NOMO-1 treated with DMSO at 0.1 percent for 48 hours (cell line): ENCODE results near the gene RALGPS2.

ENCODE experiments used
- DNase-seq: peaks from one replicate; lab custom pipeline; 2025; ENCODE audit not compliant: unreplicated experiment; lab: John Stamatoyannopoulos, UW

Gene RALGPS2

DNA sequence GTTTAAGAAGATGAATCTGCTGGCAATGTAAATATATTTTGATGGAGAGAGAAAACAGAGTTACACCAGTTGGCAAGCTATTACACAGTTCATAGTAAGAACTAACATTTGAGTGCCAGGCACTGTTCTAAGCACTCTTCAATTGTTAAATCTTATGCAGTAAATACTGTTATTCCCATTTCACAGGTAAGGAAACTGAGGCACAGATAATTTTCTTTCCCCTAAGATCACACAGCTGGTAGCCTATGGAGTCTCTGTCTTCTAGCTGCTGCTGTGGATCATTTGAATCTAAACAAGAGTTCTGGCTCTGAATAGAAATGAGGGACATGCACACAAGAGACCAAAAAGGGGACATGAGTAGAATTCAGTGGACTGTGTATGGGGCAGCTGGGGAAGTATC is 137.8 kb downstream of the RALGPS2 start:
- DNase-seq = no peak

DNA sequence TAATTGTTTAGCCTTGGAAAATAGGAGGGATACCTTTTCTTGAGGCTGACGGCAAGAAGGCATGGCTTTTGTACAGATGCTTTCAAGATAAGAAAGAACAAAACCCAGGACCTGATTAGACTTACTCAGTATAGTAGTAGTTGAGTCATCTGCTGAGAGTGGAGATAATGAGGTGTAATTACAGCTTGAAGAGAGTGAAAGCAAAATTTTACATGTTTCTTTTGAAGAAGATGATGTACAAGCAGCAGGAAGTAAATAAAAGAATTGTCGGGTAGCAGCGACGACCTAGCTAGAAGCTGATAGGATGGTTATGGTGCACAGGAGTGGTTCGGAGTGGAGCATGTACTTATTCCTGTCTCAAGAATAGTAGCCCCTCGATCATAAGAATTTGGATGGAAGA is 139.3 kb downstream of the RALGPS2 start:
- DNase-seq = peak; percentile 10

DNA sequence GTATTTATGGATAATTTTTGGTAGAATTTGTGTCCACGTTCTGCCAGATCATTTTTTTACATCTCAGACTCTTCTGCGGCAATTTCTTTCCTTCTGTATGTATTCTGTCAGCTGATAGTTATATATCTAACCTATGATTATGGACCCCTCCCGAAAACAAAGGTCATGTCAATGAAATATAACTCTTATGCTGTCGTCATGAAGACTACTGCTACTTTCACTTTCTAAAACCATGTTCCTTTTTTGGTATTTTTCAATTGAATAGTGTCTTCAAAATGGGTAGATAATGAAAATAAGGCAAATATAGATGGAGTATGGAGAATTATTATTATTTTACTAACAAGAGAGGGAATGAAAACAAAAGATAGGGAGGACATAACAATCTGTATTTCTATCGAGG is 142.6 kb downstream of the RALGPS2 start:
- peak; percentile 26 for DNase-seq

DNA sequence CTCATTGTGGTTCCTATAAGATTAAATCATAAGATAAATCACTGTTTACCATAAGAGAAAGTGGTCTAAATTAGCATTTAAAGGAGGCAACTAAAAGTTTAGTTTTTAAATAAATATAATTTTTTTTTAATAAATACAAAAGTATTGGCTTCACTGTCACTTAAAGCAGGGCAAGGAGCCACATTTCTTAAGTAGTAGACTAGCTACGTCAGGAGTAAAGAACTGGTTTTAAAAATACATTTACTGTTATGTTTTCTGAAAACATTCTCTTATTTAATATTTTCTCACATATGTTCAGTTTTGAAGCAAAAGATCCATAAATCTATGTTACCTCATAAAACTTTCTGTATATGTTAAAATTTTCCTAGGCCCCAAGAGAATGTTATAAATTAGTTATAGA is 143.7 kb downstream of the RALGPS2 start:
- no peak for DNase-seq

DNA sequence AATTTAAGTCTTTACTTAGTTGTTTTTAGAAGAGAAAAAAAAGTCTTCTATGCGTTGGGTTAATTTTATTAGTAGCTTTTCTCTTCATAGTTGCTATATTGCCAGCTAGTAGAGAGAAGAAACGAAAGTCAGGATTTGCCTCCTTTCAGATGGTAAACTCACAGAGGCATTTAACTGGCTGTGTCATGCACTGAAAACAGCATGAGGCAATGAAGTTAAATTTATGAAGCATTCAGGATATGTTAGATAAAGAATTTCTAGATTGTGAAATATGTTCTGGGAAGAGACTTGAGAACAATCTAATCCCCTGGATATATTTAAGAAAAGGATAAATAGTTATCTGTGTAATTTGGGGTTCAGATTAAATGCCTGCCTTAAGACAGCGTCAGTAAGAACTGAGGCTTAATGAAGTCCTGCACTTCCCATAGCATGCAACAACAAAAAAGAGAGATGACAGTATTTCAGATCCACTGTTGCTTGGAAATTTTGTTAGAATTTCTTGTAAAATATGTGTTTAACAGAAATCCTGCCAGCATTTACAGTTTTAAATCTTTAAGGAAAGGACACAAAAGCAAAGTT is 144.2 kb downstream of the RALGPS2 start:
- DNase-seq = no peak

DNA sequence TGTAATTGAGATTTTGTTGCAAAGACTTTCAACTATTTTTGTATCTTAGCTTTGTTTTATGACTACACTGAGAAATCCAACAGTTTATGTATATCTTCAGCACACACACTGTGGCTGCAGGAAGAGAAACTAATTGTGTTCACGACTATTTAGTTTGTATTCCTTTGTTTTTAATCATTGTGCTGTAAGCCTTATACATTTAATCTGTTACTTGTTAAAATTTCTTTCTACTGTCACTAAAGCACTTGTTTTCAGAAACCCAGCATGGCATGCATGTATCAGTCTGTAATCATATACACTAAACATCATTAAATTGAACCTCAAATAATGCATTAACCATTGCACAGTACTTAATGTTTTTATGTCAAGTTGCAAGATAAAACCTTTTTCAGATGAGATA is 145.2 kb downstream of the RALGPS2 start:
- no peak for DNase-seq

DNA sequence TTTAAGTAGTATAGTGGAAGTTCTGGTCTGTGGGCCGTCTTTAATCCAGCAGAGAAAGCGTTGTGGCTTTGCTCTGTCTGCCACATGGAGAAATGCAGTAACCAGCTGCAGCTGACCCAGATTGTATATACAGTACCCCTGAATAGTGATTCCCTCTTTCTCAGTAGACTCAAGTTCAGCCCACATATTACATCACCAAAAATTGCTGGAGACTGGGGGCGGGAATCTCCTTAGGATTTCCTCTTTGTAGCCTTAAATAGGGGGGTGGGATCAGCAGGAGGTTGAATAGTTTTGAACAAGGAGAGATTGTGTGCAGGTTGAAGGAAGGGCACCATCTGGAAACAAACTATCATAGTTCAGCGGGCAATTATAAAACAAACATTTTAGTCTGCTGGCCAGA is 145.9 kb downstream of the RALGPS2 start, which contains the start of gene ANGPTL1:
Gene ANGPTL1, minus strand, starts transcription at position 134 of the 400 bp plus-strand sequence. CDS start 5,301 bp downstream, outside the sequence.
- no peak for DNase-seq

DNA sequence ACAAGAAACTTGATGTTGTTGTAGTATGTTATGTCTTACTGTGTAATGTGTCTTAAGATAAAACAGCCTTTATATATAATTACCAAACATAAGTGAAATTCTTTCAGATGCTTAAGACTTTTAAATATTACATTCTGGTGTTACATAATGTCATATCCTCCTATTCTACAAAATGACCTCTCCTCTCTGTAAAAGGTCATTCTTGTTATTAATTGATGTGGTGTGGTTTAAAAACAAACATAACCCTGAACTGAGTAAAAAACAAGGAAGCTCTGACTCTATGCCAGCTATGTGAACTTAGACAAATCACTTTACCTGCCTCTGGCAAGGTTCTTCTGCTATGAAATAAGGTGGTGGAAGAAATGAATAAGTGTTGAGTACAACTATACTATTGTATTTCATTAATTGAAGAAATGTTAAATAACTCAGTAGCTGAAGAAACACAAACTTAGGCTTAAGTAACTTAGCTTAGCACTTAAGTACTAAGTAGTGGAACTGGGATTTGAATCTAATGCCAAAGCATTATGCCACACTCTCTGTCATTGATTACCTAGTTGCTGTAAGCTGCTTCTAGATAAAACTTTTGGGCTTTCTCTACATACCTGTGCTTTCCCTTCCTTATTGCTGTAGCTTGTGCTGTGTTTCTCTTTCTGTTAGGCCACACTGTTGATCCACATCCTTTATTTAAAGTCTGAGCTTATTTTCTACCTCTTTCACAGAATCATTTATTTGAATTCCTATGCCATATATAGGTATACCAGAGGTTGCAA is 146.7 kb downstream of the RALGPS2 start:
- DNase-seq = no peak

DNA sequence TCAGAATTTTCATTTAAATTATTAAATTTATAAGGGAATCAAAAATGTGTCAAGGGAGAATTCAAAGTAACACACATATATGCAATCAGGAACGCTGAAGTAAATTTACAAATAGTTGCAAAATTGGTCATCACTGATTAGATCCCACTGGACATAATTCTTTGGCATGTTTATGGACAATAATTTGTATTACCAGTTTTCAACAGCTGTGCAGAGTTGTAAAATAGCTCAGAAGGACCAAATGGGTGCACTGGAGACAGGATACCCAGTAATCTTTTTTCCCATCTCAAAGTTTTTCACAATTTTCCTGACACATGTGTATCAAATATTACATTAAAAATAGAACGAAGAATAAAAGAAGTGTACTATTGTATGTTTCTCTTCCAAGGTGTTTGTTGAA is 149.9 kb downstream of the RALGPS2 start:
- no peak for DNase-seq

DNA sequence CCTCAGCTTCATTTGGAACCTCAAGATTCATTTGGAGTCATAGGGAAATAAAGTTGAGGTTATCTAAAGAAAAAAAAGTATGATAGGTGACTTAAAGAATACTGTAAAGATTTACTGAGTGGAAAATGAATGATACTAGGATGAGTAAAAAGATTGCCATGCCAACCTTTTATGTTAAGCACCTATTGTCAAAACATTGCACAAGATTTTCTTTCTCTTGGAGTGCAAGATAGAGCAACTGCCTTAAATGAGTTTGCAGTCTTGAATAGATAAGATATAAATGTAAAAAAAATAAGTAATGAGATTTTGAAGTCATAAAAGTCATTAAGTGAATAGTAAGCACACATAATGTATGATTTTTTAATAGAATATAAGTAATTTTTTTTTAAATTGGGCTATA is 150.9 kb downstream of the RALGPS2 start:
- DNase-seq = no peak

DNA sequence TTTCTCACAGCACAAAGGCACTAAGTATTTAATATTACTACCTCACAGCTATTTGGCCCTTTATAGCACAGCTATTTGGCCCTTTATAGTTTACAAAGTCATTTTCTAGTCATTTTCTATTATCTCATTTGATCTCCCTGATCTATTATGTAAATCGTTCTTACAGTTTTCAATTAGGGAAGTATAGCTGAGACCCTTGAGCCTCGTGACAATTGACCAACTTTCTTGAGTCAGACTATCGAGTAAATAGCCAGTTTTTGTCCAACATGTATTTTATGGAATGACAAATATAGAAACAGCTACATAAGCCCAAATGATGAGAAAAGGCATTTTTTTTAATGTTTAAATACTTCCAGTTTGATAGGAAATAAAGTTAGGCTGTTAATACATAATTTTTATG is 152.9 kb downstream of the RALGPS2 start:
- peak; percentile 62 for DNase-seq

DNA sequence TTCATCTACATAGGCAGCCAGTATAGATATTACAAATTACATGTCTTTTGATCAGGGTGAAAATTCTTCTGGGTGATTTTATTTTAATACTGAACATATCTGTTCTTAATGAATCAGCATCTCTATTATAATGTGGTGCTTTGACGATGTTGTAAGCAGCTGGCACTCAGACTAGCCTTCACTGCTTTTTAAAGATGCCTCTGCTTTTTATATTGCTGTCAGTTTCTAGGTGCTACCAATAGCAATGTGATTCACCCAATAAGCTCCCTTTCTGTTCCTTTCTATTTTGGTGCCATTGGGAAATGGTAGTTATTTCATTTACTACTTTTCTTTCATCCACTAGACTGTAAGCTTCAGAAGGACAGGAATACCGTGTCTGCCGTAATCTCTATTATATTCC is 156.9 kb downstream of the RALGPS2 start:
- no peak for DNase-seq

DNA sequence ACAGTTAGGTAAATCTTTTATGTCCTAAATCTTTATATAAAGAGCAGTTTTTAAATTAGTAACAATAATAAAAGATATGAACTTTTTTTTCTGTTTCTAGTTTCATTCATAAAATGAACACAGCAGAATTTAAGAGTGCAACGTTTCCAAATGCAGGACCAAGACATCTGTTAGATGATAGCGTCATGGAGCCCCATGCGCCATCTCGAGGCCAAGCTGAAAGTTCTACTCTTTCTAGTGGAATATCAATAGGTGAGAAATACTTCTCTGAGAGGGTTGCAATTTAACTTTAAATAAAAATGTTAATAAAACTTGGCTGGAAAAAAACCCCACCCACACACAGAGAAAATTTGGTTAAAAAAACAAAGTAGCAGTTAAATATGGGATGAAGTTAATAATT is 160.8 kb downstream of the RALGPS2 start:
- DNase-seq = no peak

DNA sequence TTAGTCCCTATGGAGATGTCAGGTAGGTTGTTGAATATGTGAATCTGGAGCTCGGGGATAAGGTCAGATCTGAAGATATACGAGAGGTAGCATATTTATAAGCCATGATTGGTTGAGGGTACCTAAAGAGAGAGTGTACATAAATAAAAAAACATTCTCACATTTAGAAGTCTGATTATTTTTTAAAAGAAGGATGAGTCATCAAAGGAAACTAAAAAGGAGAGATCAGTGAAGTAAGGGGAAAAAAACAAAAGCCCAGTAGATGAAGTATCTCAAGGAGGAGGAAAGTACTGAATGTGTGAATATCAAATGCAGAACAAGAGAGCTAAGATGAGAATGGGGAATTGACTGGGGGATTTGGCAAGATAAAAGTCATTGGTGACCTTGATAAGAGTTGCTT is 161.5 kb downstream of the RALGPS2 start:
- DNase-seq = no peak

DNA sequence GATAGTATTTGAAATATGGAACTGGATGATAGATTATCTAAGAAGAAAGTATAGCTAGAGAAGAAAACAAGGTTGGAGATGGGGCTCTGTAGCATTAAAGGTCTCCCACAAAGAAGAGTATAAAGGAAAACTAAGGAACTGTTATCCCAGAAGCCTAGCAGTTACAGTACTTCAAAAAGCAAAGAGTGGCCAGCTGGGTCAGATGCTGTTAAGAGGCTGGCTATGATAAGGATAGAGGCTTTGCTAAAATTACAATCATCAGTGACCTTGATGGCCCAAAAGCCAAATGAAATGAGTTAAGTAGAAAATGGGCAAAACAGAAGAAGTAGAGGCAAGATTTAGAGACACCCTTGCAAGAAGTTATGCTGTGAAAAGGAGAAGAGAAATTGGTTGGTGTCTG is 170.9 kb downstream of the RALGPS2 start:
- DNase-seq = no peak

DNA sequence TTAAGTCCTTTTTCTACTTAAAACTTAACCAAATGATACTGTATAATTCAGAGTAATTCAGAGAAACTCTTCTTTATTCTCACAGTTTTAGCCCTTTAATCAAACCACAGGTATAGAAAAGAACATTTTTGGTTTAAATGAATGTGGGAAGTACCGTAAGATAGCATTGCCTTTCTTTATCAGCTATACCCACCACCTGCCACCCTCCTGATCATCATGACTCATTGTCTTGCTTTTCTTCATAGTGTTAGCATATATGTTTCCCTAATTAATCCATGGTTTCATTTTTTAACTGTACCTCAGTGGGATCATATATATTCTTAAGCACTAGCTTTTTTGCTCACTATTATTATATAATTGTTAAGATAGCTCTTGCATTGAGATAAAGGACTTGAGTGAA is 173.4 kb downstream of the RALGPS2 start:
- DNase-seq = no peak

DNA sequence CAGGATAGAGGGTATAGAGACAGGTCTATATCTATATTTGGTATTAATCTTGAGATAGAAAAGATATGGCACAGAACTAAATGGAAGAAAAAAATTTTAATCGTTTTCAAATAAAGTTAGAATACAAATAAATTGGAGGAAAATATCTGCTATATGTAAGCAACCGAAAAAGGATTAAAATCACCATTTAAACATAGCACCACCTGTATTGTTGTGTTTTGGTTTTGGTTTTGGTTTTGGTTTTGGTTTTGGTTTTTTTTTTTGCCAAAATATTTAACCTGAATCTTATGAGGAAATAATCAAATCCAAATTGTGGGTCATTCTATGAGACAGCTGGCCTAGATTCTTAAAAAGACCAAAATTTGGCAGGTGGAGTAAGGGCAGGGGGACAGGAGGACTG is 174.4 kb downstream of the RALGPS2 start:
- no peak for DNase-seq

DNA sequence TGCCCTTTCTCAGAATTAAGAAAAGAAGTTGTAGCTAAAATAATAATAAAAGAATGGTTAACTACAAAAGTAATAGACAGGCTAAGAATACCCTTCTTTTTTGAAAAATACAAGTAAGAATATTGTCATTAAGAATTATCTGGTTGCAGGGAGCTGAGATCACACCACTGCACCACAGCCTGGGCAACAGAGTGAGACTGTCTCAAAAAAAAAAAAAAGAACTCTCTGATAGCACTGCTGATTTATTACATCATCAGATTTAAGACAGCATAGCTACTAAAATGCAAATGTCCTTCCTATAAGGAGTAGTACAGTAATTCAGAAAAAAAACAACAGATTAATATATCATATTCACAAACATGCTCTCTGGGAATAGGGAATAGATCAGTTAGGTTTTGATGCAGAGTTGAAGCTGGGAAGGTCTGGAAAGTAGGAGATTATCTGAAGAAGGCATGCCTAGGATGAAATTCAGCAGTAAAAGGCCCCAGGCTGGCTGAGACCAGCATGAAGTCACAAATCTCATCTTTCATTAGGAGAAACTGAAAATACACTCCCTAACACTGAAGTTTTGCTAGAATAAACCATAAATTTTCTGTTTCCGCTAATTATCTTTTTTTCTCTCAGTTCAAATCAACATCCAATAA is 176.6 kb downstream of the RALGPS2 start:
- DNase-seq = no peak

DNA sequence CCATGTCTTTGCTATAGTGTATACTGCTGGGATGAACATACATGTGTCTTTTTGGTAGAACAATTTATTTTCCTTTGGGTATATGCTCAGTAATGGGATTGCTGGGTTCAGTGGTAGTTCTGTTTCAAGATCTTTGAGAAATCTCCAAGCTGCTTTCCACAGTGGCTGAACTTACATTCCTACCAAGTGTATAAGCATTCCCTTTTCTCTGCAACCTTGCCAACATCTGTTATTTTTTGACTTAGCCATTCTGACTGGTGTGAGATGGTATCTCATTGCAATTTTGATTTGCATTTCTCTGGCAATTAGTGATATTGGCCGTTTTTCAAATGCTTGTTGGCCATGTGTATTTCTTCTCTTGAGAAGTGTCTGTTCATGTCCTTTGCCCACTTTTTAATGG is 183.3 kb downstream of the RALGPS2 start:
- DNase-seq = no peak

DNA sequence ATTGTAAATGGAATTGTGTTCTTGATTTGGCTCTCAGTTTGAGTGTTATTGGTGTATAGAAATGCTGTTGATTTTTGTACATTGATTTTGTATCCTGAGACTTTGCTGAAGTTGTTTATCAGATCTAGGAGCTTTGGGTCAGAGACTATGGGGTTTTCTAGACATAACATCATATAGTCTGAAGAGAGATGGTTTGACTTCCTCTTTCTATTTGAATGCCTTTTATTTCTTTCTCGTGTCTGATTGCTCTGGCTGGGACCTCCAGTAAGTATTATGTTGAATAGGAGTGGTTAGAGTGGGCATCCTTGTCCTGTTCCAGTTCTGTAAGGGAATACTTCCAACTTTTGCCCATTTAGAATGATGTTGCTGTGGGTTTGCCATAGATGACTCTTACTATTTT is 185.0 kb downstream of the RALGPS2 start:
- DNase-seq = no peak

DNA sequence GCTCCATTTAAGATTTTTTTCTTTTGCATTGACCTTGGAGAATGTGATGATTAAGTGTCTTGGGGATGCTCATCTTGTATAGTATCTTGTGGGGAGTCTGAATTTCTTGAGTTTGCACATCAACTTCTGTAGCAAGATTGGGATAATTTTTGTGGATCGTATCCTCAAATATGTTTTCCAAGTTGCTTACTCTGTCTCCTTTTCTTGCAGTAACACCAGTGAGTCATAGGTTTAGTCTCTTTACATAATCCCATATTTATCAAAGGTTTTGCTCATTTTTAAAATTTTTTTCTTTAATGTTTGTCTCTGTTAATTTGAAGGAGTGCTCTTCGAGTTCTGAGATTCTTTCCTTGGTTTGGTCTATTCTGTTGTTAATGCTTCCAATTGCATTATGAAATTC is 187.6 kb downstream of the RALGPS2 start:
- no peak for DNase-seq

DNA sequence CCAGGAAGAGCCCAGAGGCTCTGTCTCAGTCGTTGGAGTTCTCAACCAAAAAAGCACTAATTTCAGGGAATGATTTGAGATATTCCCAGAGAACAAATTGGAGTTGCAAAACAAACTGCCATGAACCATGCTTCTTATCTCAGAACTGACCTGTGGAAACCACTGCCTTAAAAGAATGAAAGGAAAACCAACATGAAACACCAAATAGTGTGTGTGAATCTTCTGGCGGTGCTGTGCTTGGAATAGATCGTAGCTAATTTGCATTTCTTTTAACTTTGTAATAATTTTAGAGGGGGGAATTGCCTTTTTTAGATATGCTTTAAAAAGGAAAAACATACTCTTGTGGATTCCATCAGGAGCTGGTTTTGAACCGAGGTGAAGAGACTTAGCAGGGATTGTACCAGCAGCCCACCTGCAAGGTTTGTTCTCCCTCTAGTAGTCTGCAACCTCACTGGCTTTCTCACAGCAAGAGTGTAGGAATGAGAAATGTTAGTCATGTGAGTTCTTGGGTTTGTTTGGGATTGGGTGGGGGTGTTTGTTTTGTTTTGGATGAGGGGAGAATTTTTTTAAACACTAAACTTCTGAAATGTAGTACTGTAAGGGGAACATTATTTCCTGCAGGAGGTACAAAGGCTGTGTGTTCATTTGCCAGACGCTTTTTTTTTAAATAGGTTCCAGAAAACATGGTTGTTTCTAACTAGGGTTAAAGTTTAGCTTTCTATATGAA is 191.6 kb downstream of the RALGPS2 start:
- DNase-seq = no peak
